ENCODE data around the gene PADI6.

Gene PADI6

DNA sequence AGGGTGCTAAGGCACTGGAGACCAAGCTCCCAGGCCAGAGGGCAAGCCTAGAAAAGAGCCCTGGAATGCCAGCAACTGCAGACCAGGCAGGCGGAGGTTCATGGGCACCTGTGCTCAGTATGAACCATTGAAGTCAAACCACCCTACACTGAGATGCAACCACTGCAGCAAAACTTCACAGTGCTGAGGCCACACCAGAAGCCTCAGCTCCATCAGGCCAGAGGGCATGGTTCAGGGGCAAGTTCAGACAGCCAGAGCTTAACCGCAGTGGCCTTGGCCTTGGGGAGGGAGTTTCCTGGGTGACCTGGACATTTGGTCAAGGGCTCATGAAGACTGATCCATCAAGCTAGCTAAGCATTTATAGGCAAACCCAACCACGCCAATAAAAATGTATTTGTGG lies 60.4 kb downstream of the PADI6 start:
- in situ Hi-C loops (cut with MboI; ENCODE audit: low sequenced_read_pairs) = no loop called here

DNA sequence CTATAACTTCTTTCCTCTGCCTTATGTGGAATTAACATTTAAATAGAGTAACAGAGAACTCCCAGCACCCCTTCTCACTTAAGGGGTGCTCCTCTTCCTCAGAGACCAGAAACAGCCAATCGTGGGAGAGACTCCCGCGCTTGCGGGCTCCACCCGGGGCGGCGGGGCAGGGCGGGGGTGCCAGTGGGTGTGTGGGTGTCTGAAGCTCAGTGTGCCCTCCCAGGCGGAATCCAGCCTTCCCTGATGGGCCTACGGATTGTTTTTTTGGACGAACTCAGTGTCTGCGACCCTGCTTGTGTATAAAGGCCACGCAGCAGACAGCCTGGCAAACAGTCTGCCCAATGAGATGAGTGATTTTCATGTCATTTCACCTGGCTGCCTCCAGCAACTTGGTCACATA lies 61.3 kb downstream of the PADI6 start:
- in situ Hi-C loops (cut with MboI; ENCODE audit: low sequenced_read_pairs) = no loop called here

- in situ Hi-C loops (cut with MboI; ENCODE audit: low sequenced_read_pairs) = no loop called here
Observed at GRCh38 chr1:17434016-17434415, 62.0 kb downstream of the PADI6 start.

GRCh38 chr1:17434601-17435000 lies 62.6 kb downstream of the PADI6 start:
- in situ Hi-C loops (cut with MboI; ENCODE audit: low sequenced_read_pairs) = no loop called here

GRCh38 chr1:17436380-17437174 lies 64.6 kb downstream of the PADI6 start:
- in situ Hi-C loops (cut with MboI; ENCODE audit: low sequenced_read_pairs) = no loop called here

- in situ Hi-C loops (cut with MboI; ENCODE audit: low sequenced_read_pairs) = no loop called here
Observed at GRCh38 chr1:17437260-17437579, 65.2 kb downstream of the PADI6 start.

GRCh38 chr1:17437580-17438317 lies 65.8 kb downstream of the PADI6 start:
- in situ Hi-C loops (cut with MboI; ENCODE audit: low sequenced_read_pairs) = no loop called here

DNA sequence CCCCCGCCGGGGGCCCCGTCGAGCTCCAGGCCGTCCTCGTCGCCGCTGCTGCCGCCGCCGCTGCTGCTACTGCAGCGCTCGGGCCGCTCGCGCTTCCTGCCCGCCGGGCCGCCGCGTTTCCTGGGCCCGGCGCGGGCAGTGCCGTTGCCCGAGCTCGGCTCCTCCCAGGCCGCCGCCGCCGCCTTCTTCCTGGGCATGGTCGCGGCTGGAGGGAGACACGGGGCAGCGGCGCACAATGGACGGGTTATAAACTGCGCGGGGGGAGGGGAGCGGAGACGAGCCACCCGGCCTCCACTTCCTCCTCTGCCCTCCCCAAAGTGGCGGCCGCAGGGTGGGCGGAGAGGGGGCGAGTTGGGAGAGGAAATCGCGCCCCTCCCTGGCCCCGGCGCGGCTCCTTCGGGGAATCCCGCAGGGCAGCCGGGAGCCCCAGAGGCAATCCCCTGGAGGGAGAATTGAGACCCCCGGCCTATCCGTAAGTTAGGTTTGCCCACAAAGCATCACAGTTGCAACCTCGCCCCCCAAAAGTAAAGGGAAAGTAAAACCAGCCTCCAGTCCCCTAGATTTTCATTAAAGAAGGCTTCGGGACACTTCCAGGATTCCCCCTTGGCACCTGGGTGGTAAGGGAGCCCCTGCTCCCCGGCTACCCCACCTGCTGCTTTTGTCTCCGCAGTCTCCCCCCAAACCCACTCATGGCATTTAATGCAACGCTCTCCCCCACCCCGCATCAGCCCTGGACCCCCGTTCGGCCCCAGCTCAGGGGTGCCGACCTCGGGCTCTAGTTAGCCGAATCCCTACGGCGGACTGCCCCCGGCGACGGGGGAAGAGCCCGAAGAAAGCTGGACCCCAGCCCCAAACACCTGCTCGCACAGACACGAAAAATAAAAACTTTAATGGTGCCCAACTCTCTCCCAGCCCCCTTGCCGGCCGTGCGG lies 66.6 kb downstream of the PADI6 start:
- in situ Hi-C loops (cut with MboI; ENCODE audit: low sequenced_read_pairs) = no loop called here

GRCh38 chr1:17439250-17440073 lies 67.5 kb downstream of the PADI6 start, which contains the start of gene RCC2:
TSS of gene RCC2 (minus strand) at chr1:17439677. CDS start at chr1:17438514, 1,163 bp downstream.
- in situ Hi-C loops (cut with MboI; ENCODE audit: low sequenced_read_pairs) = no loop called here

DNA sequence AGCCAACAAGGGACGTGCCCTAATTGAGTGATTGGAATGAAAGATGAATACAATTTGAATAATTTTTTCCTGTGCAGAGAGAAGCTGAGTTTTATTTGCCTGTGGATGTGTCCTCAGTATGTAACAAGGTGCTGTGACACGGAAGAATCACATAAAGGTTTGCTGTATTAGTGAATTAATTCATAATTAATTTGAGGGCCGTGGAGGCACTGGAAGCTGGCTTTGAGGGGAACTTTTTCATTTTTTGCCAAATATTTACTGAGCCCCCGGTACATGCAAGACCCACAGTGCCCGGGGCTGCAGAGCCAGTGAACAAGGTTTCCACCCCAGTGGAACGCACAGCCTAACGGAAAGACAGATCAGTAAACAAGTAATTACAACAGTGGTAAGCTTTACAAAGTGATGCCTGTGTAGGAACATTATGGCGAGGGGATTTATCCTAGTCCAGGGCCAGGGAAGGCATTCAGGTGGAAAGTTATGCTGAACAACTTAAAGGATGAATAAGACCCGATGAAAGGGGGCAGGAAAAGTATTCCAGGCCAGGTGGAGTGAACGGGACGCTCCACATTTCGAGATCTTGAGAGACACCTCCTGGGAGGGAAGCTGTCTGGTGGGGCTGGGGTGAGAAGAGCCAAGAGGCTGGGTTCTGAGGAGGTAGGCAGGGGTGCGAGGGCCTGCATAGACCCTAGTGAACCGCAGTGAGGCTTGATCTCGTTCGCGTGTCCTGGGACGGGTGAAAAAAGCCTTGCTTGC lies 68.3 kb downstream of the PADI6 start:
- in situ Hi-C loops (cut with MboI; ENCODE audit: low sequenced_read_pairs) = no loop called here

DNA sequence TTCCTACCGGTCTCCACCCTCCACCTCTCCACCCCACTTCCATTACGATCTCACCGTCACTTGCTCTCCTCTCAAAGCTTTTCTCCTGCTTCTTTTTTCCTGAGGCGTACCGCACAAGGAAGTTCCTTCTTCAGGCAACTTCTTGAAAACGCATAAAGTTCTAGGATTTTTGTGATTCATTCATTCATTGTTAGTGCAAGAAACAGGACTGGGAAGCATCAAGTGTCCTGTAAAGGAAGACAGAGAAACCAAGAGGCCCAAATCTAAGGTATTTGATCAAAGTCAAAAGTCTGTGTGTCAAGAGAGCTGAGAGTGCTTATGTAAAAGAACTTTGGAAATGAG lies 68.8 kb downstream of the PADI6 start:
- in situ Hi-C loops (cut with MboI; ENCODE audit: low sequenced_read_pairs) = no loop called here

DNA sequence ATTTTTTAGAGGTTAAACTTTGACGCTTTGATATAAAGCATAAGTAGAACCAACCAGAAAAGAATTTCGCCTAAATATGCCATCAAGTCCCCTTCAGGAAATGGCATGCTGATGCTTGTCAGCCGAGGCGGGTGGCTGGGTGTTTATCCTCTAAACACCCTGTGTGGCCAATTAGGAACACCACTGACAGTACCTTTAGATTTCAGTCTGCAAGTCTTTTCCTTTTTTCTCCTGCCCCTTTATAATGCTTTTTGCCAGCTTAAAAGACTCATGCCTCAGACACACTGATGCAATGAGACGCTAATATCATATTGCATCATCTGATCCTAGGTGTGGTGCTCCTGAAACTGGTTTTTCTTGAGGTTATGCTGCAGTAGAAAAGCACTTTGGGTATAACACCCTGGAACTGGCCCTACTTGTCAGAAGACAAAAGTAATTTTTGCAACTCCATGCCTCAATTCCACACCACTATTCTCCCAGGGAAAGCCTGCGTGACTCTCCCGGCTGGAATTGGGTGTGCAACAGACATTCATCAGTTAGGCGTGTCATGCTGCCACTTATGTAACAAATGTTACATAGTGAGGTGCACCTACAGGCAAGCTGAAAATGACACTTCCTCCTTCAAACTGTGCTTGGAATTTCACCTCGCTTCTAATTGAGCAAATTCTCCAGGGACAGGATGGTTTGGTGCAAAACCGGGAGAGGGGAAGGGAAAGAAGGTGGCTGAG lies 69.4 kb downstream of the PADI6 start:
- in situ Hi-C loops (cut with MboI; ENCODE audit: low sequenced_read_pairs) = no loop called here

GRCh38 chr1:17441993-17442357 lies 70.0 kb downstream of the PADI6 start:
- in situ Hi-C loops (cut with MboI; ENCODE audit: low sequenced_read_pairs) = no loop called here

GRCh38 chr1:17442841-17443240 lies 70.8 kb downstream of the PADI6 start:
- in situ Hi-C loops (cut with MboI; ENCODE audit: low sequenced_read_pairs) = no loop called here

DNA sequence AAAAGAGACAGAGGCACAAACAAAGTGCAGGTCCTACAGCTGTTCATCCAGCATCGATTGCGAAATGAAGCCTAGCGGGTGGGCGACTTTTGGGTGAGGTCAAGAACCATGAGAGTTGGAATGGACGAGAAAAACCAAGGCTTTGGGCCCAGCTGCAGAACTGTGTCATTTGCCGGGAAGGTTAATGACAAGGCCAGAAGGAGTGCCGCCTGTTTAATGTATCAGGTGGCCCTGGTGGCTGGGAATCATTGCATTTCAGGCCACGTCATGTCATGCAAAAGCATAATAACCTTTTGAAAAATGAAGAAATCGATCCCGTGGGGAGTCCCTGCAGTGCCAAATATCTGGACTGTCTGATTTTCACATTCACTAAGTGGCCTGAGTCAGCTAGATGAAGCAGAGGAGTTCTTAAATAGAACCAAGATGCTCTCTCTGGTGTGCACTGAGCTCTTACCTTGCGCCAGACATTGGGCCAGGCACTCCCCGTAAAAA lies 75.6 kb downstream of the PADI6 start:
- in situ Hi-C loops (cut with MboI; ENCODE audit: low sequenced_read_pairs) = no loop called here

Measured in HL-60/S4 treated with retinoic acid at 250 ng/mL for 4 days and 3 days (cell line).